ENCODE data around the gene PTPRN2. TPM values are rescaled to one million over a fixed set of nuclear protein-coding genes. Genes with fewer than 3 reads are reported as not detected.
"Not testable (repeated sequence)": the region's sequence is repeated elsewhere in the genome, so short reads cannot be mapped to it uniquely, and the experiment has no call there.

The PTPRN2 gene
- total RNA-seq, 1 donor from 2014 or later: 0.72 TPM

DNA sequence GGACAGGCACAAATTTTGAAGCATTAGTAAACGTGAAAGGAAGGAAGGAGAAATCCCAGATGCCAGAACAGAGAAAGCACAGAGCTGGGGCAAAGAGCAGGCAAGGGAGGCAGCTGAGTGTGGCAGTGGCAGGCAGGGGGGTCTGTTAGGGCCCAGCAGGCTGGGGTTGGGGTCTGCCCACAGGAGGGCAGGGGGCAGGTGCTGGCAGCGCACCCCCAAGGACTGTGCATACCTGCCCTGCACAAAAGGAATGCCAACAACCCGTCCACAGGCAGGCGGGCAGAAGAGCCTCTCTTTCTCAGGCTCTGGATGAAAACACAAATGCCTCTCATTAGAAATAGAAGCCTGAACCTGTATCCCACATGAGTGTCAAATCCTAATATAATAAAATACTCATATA lies 552.3 kb downstream of the PTPRN2 start:
- no peak for DNase-seq (ENCODE audit: low spot score)

DNA sequence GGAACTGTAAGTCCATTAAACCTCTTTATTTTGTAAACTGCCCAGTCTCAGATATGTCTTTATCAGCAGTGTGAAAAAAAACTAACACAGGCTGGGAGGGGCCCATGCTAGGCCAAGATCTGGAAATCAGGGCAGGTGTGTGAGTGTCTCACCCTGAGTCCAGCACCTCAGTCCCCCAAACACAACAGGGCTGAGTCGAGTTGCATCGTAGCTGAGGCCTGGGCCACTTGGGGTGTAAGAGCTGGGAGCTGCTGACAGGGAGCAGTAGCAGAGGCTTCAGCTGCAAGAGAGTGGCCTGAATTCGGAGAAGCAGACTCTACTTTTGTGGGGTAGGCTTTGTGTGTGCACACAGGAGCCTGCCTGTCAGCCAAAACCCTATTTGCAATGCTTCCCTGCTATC lies 553.1 kb downstream of the PTPRN2 start:
- no peak for DNase-seq (ENCODE audit: low spot score)

DNA sequence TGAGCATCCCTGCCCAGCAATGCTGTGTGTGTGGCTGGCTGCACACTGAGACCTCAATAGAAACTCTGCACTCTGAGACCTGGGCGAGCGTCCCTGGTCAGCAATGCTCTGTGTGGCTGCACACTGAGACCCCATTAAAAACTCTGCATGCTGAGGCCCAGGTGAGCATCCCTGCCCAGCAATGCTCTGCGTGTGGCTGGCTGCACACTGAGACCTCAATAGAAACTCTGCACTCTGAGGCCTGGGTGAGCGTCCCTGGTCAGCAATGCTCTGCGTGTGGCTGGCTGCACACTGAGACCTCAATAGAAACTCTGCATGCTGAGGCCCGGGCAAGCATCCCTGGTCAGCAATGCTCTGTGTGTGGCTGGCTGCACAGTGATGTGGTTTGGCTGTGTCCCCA lies 553.7 kb downstream of the PTPRN2 start:
- DNase-seq (ENCODE audit: low spot score): not testable (repeated sequence)

DNA sequence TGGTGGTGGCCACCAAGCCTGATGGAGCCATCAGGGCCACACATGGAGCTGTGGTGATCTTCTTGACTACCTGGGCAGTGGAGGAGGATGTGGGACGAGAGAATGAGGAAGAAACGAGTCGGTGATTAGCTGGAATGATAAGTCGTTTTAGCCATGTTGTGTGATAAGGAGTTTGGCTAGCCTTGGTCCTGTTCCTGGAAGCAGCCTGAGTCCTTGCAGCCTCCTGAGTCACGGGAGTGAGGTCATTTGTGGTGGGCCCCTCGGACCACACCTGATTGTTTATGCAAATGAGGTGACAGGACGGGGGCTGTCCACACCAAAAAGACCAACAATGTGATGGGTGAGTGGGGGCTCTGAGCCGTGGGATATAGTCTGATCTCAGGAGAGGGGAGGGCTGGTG lies 554.4 kb downstream of the PTPRN2 start:
- DNase-seq (ENCODE audit: low spot score): no peak

DNA sequence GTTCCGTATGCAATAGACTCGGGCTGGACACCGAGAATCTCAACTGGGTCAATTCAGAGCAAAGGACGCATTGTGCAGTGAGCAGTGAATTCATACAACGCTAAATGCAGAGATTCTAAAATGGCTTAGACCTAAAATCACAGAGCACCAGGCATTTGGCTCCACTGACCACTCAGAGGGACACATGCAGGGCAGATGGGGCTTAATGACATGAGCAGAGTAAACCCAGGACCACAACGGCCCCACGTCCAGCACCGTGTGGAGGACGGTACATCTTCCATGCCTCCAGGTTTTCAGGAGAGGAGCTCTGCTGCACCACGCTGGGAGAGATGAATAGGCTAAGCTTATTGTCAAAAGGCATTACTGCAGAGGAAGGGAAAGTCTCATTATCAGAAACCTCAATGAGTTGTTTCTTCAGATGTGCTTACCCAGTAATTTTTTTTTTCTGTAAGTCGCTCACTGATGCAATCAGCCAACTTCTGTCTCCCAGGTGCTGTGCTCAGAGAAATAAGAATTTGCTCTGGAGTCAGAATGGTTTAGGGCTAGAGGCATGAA lies 555.0 kb downstream of the PTPRN2 start:
- no peak for DNase-seq (ENCODE audit: low spot score)

DNA sequence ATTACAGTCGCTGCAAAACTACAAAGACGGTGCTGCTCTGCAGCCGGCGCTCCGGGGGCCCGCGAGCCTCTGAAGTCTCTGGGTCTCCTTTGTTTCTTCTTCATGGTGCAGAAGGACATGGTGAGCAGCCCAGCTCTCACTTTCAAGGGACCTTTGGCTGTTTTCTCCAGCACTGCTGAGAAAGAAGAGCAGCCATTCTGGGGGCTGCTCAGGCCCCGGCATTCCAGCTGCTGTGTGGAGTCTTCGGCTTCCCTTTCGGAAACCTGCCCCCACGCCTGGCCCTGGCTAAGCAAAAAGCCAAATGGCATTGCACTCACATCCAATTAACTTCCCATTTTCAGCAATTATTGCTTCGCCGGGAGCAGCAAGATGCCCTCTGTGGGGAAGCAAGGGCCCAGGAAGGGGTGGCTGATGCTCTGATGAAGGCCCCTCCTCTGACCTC lies 555.7 kb downstream of the PTPRN2 start:
- DNase-seq (ENCODE audit: low spot score): no peak

DNA sequence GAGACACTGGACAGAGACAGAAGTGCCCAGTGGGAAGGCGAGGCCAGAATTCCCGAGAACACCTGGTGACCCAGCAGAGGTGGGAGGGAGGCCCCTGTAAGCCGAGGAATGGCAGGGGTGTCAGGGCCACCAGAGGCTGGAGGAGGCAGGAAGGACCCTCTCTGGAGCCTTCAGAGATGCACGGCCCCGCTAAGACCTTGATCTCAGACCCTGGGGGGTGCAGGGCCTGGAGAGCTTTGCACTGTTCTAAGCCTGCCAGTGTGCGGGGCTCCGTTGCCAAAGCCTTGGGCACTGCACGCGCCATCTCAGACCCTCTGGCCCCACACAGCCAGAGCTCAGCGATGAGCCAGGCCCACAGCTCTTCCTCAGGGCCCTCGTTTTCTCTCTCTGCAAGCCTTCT lies 557.1 kb downstream of the PTPRN2 start:
- DNase-seq (ENCODE audit: low spot score): no peak

DNA sequence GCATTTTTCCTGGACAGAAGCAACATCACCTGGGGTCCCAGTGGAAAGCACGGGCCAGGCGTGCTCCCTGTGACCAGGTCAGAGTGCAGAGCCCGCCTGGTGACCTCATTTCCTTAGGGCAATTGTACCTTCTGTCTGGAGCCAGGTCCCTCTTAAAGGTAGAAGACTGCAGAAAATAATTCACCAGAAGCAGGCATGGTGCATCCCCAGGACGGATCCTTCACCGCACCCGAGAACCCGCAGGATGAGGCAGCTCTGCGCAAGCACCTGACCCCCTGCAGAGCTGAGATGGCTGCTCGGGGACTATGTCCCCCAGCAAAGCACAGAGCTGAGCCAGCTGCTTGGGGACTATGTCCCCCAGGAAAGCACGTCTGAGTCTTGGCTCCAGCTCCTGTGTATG lies 557.6 kb downstream of the PTPRN2 start:
- no peak for DNase-seq (ENCODE audit: low spot score)

DNA sequence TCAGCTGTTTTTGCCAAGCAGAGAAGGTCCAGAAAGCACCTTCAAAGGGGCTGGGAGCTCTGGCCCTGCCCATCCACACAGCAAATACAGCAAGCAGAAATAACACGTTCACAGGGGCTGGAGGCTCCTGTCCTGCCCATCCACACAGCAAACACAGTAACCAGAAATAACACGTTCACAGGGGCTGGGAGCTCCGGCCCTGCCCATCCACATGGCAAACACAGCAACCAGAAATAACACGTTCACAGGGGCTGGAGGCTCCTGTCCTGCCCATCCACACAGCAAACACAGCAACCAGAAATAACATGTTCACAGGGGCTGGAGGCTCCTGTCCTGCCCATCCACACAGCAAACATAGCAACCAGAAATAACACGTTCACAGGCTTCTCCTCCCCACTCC lies 558.1 kb downstream of the PTPRN2 start:
- no peak for DNase-seq (ENCODE audit: low spot score)

DNA sequence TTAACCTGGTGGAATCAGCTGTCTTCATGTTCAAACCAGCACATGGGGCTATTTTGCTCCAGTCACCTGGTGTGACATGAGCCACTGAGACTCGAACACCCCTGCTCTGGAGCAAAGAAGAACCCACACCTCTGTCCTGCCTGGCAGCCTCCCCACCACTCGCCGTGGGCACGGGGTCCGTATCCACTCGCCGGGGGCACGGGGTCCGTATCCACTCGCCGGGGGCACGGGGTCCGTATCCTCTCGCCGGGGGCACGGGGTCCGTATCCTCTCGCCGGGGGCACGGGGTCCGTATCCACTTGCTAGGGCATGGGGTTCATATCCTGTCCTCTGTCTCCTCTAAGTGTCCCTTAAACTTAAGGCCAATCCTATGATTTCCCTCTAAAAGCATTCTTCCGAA lies 558.7 kb downstream of the PTPRN2 start:
- no peak for DNase-seq (ENCODE audit: low spot score)

DNA sequence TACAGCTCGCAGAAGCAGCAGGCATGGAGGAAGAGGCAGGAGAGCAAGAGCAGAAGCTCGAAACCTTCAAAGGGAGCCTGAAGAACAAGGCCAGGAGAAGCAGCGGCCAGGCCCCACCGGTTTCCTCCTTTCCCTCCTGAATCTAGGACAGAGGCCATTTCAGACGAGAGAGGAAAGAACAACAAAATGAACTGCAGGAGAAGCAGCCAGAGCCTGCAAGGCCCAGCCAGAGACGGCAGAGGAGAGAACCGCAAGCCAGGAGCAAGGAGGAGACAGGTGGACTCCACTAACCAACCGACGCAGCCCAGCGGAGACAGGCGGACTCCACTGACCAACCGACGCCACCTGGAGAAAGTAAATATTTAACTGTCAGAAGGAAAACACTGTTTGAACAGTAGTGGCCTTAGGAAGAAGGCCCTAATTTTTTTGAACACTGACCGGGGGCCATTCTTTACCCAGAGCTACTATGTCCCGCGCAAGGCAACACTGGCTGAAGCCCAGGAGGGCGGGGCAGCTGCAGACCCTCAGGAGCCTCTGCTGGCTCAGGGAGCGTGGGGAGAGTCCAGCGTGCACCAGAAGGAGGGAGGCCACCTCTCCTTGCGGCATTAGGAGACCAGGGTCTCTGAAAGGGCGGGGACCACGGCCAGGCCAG lies 559.2 kb downstream of the PTPRN2 start:
- DNase-seq (ENCODE audit: low spot score): no peak

DNA sequence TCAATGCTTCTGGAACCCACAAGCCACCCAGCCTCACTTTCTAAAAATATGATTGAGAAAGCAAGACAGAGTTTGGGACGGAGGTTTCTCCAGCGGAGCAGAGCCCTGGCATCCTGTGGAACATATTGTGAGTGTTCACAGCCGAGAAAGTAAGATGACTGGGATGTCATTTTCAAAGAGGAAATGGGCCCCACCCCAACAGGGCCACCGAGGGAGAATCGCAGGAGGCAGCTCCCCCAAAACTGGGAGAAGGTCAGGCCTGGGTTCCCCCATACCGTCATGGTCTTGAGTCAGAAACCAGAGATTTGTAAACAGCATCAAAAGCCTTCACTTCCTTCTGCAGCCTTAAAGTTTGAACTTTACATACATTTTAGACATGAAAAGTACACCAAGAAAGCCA lies 560.0 kb downstream of the PTPRN2 start:
- no peak for DNase-seq (ENCODE audit: low spot score)

DNA sequence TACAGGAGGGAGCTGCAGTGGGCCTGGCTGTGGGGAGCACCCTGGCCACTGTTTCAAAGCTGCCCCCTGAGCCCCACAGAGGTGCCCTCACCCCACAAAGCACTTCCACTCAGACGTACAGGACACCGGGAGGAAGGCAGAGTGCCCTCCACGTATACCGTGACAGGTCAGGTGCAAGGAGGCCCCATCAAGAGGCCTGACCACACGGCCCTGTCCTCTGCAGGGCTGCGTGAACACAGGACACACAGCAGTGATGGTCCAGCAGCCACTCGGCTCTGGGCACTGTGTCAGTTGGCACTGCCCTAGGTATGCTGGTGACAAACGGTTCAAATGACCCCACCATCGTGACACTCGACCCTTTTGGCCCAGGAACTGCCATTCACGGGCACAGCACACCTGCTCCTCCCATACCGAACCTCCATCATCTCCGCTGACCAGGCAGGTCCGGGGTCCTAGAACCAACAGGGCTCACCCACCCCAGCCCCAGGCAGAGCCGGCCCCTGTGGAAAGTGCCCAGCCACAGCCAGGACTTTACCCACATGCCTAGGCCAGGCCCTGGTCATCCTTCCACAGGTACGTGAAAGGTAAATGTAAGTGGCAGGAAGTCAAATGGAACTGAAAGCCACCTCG lies 560.9 kb downstream of the PTPRN2 start:
- no peak for DNase-seq (ENCODE audit: low spot score)

DNA sequence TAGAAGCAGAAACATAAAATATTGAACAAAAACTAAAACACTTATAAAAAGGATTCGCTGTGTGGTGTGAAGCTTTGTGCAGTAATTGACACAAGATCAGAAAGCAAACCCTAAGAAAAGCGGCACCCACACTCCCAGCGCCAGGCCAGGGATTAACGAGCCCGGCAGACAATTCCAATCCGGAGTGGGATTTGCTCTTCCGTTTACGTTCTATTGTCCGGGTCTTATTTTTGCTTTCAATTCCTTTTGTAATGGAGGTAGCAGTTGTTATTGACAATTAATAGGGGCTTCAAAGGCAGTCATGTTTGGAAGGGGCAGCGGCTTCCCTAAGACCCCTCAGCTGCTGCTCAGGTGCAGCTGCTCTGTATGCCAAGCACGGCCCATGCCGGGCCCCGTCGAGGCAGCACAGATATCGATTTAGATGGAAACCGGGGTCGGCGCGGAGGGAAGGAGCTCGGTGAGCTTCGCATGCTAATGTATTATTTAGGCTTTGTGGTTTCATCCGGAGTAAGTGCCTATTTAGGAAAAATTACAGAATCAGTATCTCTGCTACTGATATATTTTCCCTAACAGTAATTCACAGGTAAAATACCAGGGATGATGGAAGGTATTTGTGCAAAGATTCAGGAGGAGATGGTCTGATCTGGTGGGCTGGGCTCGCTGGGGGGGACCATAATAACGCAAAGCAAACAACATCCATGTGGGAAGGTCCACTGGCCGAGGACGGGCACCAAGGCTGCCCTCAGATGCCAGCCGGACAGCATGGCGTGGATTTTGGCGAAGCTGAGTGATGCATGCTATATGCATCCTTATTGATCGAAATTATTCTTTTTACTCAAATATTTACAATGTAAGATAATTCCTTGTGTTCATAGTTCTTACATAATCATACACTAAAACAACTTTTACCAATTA lies 561.7 kb downstream of the PTPRN2 start:
- DNase-seq (ENCODE audit: low spot score): no peak

DNA sequence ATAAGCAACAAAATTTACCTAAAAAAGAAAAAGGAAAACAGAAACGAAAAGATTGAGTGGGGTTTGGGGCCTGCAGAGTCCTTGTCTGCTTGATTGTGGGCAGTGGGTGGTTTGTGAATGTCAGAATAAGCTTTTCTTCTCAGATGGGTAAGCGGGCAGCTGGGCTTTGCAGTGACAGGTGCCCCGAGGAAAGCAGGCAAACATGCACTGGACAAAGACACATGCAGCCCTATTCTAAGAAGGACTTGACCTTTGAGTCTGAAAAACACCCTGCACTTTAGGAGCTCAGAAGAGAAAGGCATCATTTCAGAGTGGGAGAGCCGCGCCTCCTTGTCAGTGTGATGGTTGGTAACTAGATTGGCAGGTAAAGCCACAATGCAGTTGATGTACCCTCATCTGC lies 562.7 kb downstream of the PTPRN2 start:
- DNase-seq (ENCODE audit: low spot score): no peak

DNA sequence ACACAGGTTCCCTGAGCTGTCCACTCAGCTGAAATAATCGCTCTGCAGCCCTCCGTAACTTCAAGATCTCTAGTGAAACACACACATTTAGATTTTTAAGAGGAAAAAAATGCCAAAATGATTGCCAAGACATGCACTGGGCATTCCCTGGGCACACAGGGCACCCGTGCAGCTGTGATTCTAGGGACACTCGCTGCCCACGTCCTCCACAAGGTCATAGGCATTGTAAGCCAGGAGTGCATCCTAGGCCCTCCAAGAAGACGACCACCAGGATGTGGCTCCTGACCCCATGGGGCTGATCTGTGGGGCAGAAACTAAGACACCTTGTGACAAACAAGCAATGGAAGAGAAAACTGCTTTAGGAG lies 563.3 kb downstream of the PTPRN2 start:
- DNase-seq (ENCODE audit: low spot score): no peak

DNA sequence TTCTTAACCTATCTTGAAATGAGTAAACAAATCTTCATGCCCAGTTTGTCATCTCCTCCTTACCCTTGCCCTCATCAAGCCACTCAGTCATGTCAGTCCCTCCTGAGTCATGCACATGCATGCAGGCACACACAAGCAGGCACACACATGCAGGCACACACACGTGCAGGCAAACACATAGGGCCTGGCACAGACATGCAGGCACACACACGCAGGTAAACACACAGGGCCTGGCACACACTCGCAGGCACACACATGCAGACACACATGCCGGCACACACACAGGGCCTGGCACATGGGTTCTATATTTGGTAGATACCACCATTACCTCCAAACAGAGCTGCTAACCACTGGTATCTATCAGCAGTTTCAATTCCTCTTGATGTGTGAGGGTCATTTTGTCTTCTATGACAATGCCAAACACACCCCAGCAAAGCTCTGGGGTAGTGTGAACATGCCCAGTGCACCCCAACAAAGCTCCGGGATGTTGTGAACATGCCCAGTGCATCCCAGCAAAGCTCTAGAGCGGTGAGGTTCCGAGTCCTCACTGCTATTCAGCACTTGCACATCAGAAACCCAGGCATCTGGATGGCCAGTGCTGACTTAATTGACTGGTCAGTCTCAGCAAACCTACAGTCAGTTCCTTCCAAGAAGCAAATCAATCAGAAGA lies 563.8 kb downstream of the PTPRN2 start:
- DNase-seq (ENCODE audit: low spot score): no peak

DNA sequence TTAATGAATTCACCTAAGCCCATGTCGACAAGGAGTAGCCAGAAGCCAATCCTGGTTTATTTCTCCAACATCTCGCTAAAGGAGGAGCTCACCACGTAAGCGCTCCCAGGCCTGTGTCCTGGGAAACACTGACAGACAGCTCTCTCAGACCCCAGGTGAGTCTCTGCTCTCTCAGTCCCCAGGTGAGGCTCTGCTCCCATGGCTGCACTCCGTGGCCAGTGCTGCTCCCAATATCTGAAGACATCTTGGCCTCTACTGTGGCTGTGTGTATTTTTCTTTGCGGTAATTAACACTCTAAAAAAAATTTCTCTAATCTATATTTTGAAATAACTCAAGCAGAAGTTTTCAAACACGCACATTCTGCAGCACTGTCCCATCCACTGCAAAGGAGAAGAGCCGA lies 564.5 kb downstream of the PTPRN2 start:
- DNase-seq (ENCODE audit: low spot score): no peak

DNA sequence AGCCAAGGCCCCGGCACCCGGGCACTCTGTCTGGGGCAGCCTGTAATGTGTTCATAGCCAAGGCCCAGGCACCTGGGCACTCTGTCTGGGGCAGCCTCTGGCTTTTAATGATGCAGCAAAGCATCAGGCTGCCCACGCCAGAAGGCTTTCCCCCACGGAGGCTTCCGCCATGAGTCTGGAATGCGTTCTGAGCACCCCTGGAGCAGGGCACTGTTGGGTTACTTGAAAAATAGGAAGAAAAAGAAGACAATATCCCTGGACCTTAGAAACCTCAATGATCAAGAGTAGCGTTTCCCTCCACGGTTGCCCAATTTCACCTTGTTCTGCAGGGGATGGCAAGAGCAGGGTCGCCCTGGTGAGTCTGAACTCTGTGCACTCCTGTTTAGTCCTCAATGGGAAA lies 565.0 kb downstream of the PTPRN2 start:
- DNase-seq (ENCODE audit: low spot score): no peak

DNA sequence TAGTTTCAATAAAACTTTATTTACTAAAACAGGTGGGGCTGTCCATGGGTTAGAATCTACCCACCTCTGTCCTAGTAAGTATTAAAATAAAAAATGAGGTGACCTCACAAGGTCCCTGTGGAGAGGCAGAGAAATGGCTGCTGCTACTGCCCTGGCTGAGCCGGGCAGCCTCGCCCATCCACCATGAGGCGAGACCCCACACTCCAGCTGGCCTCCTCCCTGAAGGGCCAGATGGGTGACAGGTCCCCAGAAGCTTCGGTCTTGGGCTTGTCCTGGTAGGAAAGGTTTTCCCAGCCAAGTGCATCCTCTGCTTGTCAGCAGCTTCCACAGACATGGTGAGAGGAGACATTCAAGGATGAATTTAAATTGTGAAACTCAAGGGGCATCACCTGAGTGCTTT lies 565.8 kb downstream of the PTPRN2 start:
- no peak for DNase-seq (ENCODE audit: low spot score)

DNA sequence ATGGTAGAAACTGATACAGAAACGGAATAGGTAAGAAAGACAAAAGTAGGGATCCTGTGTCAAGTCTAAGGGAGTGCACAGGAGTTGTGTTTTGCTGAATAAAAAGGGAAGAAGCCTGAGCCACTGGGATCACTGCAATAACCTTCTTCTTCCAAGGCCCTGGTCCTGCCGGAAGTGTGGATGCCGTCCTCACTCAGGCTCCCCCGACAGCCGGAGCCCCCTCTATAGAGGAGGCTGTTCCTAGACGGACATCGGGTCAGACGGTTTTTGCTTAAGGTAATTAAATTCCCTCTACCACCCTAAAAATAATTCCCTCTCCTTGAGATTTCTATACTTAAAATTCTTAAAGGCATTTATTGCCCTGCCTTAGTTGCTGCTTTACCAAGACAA lies 566.9 kb downstream of the PTPRN2 start:
- DNase-seq (ENCODE audit: low spot score): no peak

Data from umbilical cord (tissue), 2 donors.